GM10266 (cell line): ENCODE results near the gene SLC13A5.
"Not testable (repeated sequence)": the region's sequence is repeated elsewhere in the genome, so short reads cannot be mapped to it uniquely, and the experiment has no call there.

Source experiments
- DNase-seq: peaks from one replicate; pipeline ENCODE4 v3.0.0; 2012; ENCODE audit errors: extremely low spot score
- CTCF ChIP-seq: IDR thresholded peaks from 2 replicates; pipeline ENCODE4 v1.5.1; 2012; ENCODE audit warnings: mild to moderate bottlenecking, low read depth; ENCODE audit not compliant: control insufficient read depth, insufficient read depth; ENCODE audit errors: missing control alignments

Gene SLC13A5

GRCh38 chr17:6668727-6669425 is 44.3 kb downstream of the SLC13A5 start:
- DNase-seq: no peak
- TF ChIP-seq CTCF: no peak

- TF ChIP-seq CTCF: no peak
Observed at GRCh38 chr17:6668219-6668618, 45.0 kb downstream of the SLC13A5 start.

GRCh38 chr17:6667516-6667915 is 45.7 kb downstream of the SLC13A5 start:
- DNase-seq: no peak

More at GRCh38 chr17:6668219-6668618, 45.0 kb downstream of the SLC13A5 start:
- DNase-seq: no peak

GRCh38 chr17:6666557-6666956 is 46.6 kb downstream of the SLC13A5 start:
- TF ChIP-seq CTCF: no peak
- DNase-seq: no peak

More at GRCh38 chr17:6667516-6667915, 45.7 kb downstream of the SLC13A5 start:
- TF ChIP-seq CTCF: no peak

- TF ChIP-seq CTCF: peak; percentile 95
- DNase-seq: peak; percentile 75
Observed at GRCh38 chr17:6666077-6666521, 47.1 kb downstream of the SLC13A5 start.

GRCh38 chr17:6663200-6663599 is 50.0 kb downstream of the SLC13A5 start:
- not testable (repeated sequence) for DNase-seq

GRCh38 chr17:6661464-6661848 is 51.7 kb downstream of the SLC13A5 start:
- DNase-seq: no peak
- TF ChIP-seq CTCF: no peak

- DNase-seq: peak; percentile 65
- TF ChIP-seq CTCF: no peak
Observed at GRCh38 chr17:6660805-6661463, 52.2 kb downstream of the SLC13A5 start.
